Astrocyte of the cerebellum (primary cell): ENCODE results near the gene PTPRJ.

Experiments
- DNase-seq: peaks from one replicate; pipeline ENCODE4 v3.0.0-alpha.2; 2011; ENCODE audit warnings: low read depth
- H3K4me3 ChIP-seq: 2 replicates; pipeline ENCODE4 v1.5.1; 2011; ENCODE audit warnings: mild to moderate bottlenecking, low read depth, low read length, moderate library complexity
- in situ Hi-C: cut with HindIII; loops from 2 replicates; pipeline ENCODE4 v1.10.0; 2017; ENCODE audit warnings: low sequenced_read_pairs
- TF ChIP-seq, protein P1 (sequence below): IDR thresholded peaks from 2 replicates; pipeline ENCODE4 v1.5.1; 2012; ENCODE audit warnings: low read length, low read depth, moderate library complexity, mild to moderate bottlenecking; ENCODE audit errors: missing control alignments

The PTPRJ gene

DNA sequence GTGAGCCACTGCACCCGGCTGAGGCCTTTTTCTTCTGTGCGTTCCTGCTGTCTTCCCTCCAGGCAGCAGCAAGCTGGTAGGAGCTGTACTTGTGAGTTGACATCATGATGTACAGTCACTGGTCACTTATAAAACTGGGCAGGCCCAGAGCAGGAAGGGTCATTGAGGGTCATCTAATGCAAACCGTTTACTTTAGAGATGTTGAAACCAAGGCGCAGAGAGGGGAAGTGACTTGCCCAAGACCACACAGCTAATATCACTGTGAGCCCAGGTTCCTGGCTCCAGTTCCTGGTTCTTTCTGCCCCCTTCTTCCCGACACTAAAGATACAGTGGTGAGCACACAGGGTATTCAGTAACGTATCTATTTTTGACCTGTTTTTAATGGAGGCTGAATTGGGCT is 27.3 kb downstream of the PTPRJ start:
- in situ Hi-C loops: no loop called here
- DNase-seq: no peak
- TF ChIP-seq, protein P1, sequence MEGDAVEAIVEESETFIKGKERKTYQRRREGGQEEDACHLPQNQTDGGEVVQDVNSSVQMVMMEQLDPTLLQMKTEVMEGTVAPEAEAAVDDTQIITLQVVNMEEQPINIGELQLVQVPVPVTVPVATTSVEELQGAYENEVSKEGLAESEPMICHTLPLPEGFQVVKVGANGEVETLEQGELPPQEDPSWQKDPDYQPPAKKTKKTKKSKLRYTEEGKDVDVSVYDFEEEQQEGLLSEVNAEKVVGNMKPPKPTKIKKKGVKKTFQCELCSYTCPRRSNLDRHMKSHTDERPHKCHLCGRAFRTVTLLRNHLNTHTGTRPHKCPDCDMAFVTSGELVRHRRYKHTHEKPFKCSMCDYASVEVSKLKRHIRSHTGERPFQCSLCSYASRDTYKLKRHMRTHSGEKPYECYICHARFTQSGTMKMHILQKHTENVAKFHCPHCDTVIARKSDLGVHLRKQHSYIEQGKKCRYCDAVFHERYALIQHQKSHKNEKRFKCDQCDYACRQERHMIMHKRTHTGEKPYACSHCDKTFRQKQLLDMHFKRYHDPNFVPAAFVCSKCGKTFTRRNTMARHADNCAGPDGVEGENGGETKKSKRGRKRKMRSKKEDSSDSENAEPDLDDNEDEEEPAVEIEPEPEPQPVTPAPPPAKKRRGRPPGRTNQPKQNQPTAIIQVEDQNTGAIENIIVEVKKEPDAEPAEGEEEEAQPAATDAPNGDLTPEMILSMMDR: no peak
- H3K4me3 ChIP-seq: no peak overlapping the region

DNA sequence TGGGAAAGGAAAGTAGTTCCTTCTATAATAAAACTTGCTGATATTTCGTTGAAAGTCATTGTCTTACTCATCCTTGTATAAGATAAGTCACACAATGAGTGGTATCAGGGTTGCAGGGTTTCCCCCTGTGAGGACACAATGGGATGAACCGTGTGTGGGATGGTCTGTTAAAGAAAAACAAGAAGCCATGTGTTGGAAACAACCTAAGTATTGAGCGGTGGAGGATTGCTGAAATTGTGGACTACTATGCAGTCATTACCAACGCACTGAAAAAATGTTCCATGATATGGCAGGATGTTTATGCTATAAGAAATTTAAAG is 28.6 kb downstream of the PTPRJ start:
- TF ChIP-seq, protein P1: no peak
- in situ Hi-C loops: no loop called here
- no peak for DNase-seq
- H3K4me3 ChIP-seq: no peak overlapping the region

DNA sequence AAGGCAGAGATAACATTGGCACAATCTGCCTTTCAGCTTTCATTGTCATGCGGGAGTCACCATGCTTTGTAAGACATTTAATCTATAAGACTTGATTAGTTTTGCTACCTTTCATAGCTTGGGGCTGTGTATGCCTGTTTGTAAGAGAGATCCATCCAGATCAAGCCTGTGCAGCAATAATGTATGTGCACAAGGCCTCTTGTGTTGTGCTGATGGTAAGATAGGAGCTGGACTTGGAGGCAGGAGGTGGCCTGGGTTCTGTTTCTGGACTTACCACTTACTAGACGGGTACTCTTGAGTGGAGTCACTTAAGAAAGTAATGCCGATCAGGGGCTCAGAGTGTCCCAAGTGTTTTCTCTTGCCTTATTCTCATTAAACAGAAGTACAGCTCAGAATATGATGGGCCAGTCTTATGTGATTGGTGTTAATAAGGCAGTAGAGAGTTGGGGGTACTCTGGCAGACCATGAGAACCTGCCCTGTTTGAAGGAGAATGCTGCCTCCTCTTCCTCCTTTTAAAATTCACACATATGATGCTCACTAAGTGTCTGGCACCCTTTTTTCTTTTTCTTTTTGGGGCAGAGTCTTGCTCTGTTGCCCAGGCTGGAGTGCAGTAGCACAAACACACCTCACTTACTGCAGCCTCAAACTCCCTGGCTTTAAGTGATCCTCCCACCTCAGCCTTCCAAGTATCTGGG is 30.9 kb downstream of the PTPRJ start:
- no peak overlapping the region for H3K4me3 ChIP-seq
- in situ Hi-C loops: no loop called here
- no peak for DNase-seq

DNA sequence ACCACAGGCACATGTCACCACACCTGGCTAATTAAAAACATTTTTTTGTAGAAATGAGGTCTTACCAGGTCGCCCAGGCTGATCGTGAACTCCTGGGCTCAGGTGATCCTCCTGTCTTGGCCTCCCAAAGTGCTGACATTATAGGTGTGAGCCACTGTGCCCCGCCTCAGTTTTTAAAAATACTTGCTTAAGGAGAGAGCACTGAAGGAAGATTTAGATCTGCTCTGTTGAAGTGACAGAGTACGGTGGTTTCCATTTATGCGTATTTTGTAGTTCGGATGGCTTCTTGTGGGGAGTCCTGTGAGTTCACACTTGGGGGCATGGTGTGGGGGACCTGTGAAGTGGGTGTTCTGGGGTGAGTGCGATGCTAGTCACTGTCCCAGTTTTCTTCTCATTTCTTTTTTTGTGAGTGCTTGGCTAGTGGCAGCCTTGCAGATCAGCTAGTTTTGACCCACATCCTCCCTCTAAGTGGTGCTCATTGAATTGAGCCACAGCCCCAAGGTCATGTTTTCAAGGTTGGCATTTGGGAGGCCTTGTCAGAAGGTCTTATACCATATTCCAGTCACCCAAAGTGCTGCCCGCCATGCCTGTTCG is 31.5 kb downstream of the PTPRJ start:
- no peak for DNase-seq
- TF ChIP-seq, protein P1: no peak
- H3K4me3 ChIP-seq: no peak overlapping the region
- in situ Hi-C loops: no loop called here

More for the DNA sequence above, 30.9 kb downstream of the PTPRJ start:
- TF ChIP-seq, protein P1: no peak

DNA sequence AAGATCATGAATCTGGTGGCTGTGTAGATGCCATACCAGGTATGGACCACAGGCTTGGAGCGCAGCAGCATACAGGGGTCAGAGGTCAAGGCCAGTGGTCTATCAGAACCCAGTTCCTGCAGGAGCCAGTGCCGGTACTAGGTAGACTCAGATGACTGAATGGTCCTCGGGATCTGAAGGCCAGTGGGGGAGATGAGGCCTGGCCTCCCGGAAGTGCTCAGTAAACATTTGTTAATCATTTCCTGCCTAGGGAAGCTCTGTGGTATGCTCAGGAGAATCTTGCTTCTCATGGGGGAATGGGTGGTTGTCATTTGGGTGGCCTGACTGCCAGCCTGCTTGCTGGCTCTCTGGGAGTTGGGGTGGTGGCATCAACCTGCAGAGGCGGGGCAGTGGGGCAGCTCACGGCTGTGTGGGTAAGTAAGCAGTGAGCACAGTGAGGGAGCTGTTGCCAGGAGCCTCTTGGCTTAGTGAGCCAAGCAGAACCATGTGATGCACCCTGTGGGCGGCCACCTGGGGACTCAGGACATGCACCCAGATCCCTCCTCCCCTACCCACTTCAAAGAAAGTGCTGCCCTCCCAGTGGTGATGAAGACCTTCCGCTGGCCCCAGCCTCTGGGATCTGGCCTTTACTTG is 33.0 kb downstream of the PTPRJ start:
- no peak overlapping the region for H3K4me3 ChIP-seq
- TF ChIP-seq, protein P1: no peak
- in situ Hi-C loops: no loop called here
- no peak for DNase-seq

DNA sequence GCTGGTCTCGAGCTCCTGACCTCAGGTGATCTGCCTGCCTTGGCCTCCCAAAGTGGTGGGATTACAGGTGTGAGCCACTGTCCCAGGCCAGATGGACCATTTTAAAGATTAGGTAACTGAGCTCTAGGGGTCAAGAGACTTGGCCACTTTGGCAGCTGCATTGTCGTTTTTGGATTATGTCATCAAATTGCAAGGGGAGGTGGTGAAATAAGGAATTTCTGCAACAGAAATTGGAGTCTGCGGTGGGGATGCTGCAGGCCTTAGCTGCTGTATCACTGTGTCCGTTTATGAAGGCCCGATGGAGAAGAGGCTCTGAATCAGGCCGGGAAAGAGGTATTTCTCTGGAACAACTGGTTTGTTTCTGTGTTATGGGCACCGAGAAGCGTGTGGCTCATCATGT is 34.6 kb downstream of the PTPRJ start:
- in situ Hi-C loops: no loop called here
- TF ChIP-seq, protein P1: no peak
- no peak overlapping the region for H3K4me3 ChIP-seq
- DNase-seq: no peak
